ENCODE results near the gene PANK1. TPM values are rescaled to one million over a fixed set of nuclear protein-coding genes. Genes with fewer than 3 reads are reported as not detected.
"Not testable (repeated sequence)": the region's sequence is repeated elsewhere in the genome, so short reads cannot be mapped to it uniquely, and the experiment has no call there.

PANK1 gene
- total RNA-seq, 1 experiment from 2014 or later: 10.7 TPM

- in situ Hi-C loops (cut with HindIII; ENCODE audit: low sequenced_read_pairs): no loop called here
- no peak for DNase-seq (ENCODE audit: low spot score)
These were observed 94.5 kb downstream of the PANK1 start for GRCh38 chr10:89550509-89550908.

- no peak for DNase-seq (ENCODE audit: low spot score)
- in situ Hi-C loops (cut with HindIII; ENCODE audit: low sequenced_read_pairs): no loop called here
These were observed 95.5 kb downstream of the PANK1 start for GRCh38 chr10:89549510-89549909.

- DNase-seq (ENCODE audit: low spot score): no peak
- in situ Hi-C loops (cut with HindIII; ENCODE audit: low sequenced_read_pairs): no loop called here
These were observed 96.4 kb downstream of the PANK1 start for GRCh38 chr10:89548673-89549072.

DNA sequence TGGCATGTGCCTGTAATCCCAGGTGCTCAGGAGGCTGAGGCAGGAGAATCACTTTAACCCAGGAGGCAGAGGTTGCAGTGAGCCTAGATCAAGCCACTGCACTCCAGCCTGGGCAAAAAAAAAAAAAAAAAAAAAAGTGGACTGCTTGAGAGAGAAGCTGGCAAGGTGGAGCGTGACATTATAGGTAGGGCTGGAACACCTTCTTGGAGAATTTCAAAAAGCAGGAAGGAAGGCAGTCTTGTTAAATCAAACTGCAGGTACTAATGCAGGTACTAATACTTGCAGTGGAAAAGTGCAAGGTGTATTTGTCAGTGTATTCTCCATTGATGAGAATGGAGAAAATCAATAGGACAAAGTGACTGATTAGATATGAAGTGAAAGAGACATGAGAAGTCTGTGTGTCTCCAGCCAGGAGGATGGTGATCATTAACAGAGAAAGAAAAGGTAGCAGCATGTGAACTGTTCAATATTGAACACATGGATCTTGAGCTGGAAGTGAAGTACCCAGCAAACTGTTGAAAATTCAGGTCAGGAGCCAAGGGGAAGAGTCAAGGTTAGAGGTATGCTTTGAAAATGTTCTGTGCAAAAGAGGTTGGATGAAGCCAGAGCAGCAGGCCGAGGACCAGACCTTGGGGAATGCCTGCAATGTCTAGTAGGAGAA is 97.1 kb downstream of the PANK1 start:
- DNase-seq (ENCODE audit: low spot score): no peak
- in situ Hi-C loops (cut with HindIII; ENCODE audit: low sequenced_read_pairs): no loop called here

DNA sequence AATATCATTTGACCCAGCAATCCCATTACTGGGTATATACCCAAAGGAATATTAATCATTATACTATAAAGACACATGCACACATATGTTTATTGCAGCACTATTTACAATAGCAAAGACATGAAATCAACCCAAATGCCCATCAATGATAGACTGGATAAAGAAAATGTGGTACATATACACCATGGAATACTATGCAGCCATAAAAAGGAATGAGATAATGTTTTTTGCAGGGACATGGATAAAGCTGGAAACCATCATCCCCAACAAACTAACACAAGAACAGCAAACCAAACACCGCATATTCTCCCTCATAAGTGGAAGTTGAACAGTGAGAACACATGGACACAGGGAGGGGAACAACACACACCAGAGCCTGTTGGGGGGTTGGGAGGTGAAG is 98.4 kb downstream of the PANK1 start:
- in situ Hi-C loops (cut with HindIII; ENCODE audit: low sequenced_read_pairs); DNase-seq (ENCODE audit: low spot score): not testable (repeated sequence)

DNA sequence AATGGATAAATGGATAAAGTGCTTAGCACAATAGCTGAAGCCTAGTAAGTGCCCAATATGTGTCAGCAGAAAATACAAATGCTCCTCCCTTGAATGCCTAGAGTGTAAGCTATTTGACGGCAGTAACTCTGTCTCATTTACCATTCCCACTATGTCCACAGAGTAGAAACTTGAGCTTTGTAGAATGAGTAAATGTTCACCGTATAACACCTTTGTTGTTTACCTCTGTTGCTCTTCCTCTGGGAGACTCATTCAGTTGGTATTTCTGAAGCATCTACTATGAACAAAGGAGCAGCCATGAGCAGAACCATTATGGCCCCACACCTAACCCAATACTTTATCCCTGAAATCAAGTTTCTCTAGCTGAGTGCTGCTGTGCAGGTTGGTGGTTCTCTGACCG is 101.2 kb downstream of the PANK1 start:
- DNase-seq (ENCODE audit: low spot score): no peak
- in situ Hi-C loops (cut with HindIII; ENCODE audit: low sequenced_read_pairs): no loop called here

DNA sequence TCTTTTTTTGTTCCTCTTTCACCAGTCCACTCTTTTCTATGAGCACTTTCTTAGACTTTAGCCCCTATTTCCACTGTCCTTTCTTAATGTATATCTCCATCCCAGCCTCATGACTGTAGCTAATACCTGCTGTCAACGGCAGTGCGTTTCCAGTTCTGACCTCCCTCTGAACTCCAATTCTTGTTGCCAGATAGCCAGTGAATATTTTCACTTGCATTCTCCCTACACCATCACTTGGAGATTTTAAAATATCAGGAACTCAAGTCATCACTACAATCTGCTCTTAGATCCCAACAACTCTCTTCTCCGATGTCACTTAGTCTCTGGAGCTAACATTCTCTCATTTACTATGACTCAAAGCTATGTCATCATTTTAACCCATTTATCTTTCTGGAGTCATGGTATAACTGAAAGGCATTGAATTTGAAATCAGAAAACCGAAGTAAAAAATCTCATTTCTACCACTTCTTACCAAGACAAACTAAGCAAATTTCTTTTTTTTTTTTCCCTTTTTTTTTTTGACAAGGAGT is 104.6 kb downstream of the PANK1 start:
- no peak for DNase-seq (ENCODE audit: low spot score)

DNA sequence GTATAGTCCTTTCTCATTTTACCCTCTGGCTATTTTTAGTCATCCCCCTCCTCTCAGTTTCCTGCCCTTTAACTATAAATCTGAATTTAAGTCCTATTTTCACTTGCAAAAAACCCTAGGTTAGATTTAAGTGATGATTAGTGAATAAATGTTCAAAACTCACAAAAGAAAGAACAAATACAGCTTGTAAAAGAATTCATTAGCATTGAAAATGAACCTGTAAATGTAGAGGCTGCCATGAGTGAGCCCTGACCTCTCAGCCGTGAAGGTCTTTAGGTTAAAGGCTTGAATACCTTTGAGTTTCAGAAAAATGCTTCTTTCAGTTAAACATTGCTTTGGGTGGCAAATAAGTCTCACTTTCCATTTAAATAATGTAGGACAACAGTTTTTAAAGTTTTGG is 107.7 kb downstream of the PANK1 start:
- in situ Hi-C loops (cut with HindIII; ENCODE audit: low sequenced_read_pairs): no loop called here
- no peak for DNase-seq (ENCODE audit: low spot score)

More for the DNA sequence above, 104.6 kb downstream of the PANK1 start:
- in situ Hi-C loops (cut with HindIII; ENCODE audit: low sequenced_read_pairs): no loop called here

DNA sequence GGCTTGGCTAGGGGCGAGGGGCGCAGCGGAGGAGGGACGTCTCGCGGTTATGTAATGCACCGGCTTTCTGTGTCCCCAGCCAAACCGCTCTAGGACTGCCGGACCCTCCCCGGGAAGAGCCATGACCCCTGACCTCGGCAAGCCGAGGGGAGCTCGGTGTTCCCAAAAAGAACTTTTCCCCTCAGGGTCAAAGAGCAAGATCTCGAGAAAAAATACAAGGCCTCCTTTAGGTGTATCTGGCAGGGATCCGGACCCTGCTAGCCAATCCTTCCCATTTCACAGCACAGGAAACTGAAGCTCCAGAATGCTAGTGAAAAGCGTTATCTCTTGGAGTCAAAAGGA is 109.1 kb downstream of the PANK1 start:
- DNase-seq (ENCODE audit: low spot score): no peak
- in situ Hi-C loops (cut with HindIII; ENCODE audit: low sequenced_read_pairs): no loop called here

DNA sequence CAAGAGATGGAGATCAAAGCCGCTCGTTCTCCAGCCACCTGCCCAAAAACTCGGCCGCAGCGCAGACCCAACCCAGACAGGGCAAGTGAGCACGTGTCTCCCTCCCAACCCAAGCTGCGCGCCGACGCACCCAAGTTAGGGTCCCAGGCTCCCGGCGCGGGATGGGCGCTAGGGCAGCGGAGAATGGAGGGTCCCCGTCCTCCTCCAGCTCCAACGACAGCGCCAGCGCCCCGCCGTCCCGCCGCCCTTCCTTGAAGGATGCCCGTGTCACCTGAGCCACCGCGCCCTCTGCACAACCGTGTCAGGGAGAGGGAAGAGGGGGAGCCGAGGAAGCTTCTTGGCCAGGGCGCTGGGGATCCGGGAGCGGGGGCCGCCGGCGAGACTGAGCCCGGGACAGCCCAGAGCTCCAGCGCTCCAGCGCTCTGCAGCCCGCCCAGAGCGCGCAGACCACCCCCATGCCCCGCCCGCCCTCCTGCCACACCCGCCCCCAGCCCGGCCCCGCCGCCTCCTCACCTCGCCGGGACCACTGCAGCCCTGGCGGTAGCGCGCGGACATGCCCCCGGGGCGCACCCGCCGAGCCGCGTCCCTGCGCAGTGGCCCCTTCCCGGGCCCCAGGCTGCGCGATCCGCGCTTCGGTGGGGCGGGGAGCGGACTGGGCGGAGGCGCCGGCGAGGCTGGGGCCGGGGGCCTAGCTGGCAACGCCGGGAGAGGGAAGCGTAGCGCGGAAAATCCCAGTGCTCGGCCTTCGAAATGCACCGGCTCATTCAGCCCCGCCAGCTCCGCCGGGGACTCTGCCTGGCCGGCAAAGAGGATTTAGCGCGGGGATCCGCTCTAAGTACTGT is 109.7 kb downstream of the PANK1 start, which contains the start of gene SLC16A12:
SLC16A12 (minus strand) TSS at position 424 of the 842 bp plus-strand sequence. CDS start 73,016 bp downstream, outside the sequence.
- in situ Hi-C loops (cut with HindIII; ENCODE audit: low sequenced_read_pairs): no loop called here
- no peak for DNase-seq (ENCODE audit: low spot score)

- in situ Hi-C loops (cut with HindIII; ENCODE audit: low sequenced_read_pairs): no loop called here
- DNase-seq (ENCODE audit: low spot score): no peak
These were observed 110.2 kb downstream of the PANK1 start for GRCh38 chr10:89534826-89535166.

Other genes with a start within 250 kb of the PANK1 start
- gene IFIT5, start 230.7 kb downstream of the PANK1 start, total RNA-seq (2014; rRNA removed; shearing (Covaris generic)): 2.4 and 2.5 TPM in 2 replicates
- gene SLC16A12, start 109.6 kb downstream of the PANK1 start, total RNA-seq (2014; rRNA removed; shearing (Covaris generic)): not detected in 2 replicates
- gene KIF20B, start 56.3 kb upstream of the PANK1 start, total RNA-seq (2014; rRNA removed; shearing (Covaris generic)): 16.2 and 30.9 TPM in 2 replicates

Measured in G401 (cell line).